A549 (cell line): ENCODE data around the gene FBF1.

Experiments used
- CEBPB ChIP-seq, 2 experiments: fragments of >200 bp in 1 of 2; sonication (Bioruptor Twin) in 1 of 2; formaldehyde crosslinking in 1 of 2; IDR thresholded peaks; 2 replicates each; pipeline ENCODE4 v1.6.1; 2012 to 2016
- PHF8 ChIP-seq: fragments of 200-600 bp; sonication (generic); IDR thresholded peaks from 2 replicates; pipeline ENCODE4 v1.6.1; 2016; ENCODE audit warnings: low read depth, mild to moderate bottlenecking, antibody characterized with exemption, moderate library complexity, borderline replicate concordance
- POLR2A ChIP-seq: IDR thresholded peaks from 2 replicates; pipeline ENCODE4 v1.6.1; 2012; ENCODE audit warnings: mild to moderate bottlenecking, low read length
- RAD21 ChIP-seq, 2 experiments: fragments of >200 bp in 1 of 2; sonication (Bioruptor Twin) in 1 of 2; formaldehyde crosslinking in 1 of 2; IDR thresholded peaks in 1 of 2; conservative IDR thresholded peaks in 1 of 2; 2 replicates in 1 of 2; 3 replicates in 1 of 2; pipeline ENCODE4 v1.6.1; 2012 to 2018; ENCODE audit warnings: inconsistent platforms in 1 of 2
- RARB ChIP-seq: fragments of 250-450 bp; sonication (Bioruptor Pico); IDR thresholded peaks from 2 replicates; pipeline ENCODE4 v1.8.0; 2021; ENCODE audit warnings: mild to moderate bottlenecking, moderate library complexity
- RCOR1 ChIP-seq: fragments of 150-350 bp; IDR thresholded peaks from 2 replicates; pipeline ENCODE4 v1.6.1; 2014; ENCODE audit warnings: antibody characterized with exemption, low read length, low read depth
- RNF2 ChIP-seq: fragments of 200-600 bp; sonication (generic); IDR thresholded peaks from 2 replicates; pipeline ENCODE4 v1.6.1; 2016; ENCODE audit warnings: low read depth, mild to moderate bottlenecking, antibody characterized with exemption, moderate library complexity, borderline replicate concordance
- TF ChIP-seq, protein P1 (sequence below): fragments of >200 bp; sonication (Bioruptor Twin); formaldehyde crosslinking; IDR thresholded peaks from 3 replicates; pipeline ENCODE4 v1.5.1; 2016

DNA sequence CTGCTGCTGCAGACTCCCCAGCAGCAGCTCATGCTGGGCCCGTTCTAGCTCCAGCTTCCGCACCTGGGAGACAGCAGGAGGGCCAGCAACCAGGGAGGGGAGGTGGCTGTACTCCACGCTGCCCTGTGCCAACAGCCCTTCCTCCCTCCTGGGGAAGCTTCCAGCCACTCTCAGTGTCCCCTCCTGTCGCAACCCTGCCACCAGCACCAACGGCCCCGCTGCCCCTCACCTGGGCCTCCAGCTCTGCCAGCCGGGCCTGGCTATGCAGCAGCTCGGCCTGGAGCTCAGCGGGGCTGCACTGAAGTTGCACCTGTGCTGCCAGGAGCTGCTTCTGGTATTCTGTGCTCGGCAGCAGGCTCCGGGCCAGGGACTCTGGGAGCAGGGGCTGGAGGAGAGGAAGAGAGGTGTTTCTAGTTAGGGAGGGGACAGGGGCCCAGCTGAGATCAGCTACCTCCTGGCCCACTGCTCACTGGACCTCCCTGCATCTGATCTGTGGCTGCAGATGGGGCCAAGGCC, 20.7 kb downstream of the FBF1 start:
- TF ChIP-seq, protein P1, sequence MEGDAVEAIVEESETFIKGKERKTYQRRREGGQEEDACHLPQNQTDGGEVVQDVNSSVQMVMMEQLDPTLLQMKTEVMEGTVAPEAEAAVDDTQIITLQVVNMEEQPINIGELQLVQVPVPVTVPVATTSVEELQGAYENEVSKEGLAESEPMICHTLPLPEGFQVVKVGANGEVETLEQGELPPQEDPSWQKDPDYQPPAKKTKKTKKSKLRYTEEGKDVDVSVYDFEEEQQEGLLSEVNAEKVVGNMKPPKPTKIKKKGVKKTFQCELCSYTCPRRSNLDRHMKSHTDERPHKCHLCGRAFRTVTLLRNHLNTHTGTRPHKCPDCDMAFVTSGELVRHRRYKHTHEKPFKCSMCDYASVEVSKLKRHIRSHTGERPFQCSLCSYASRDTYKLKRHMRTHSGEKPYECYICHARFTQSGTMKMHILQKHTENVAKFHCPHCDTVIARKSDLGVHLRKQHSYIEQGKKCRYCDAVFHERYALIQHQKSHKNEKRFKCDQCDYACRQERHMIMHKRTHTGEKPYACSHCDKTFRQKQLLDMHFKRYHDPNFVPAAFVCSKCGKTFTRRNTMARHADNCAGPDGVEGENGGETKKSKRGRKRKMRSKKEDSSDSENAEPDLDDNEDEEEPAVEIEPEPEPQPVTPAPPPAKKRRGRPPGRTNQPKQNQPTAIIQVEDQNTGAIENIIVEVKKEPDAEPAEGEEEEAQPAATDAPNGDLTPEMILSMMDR = no peak
- no peak for TF ChIP-seq POLR2A
- no peak for TF ChIP-seq CEBPB (IDR thresholded peaks at IDR 0.05)
- no peak for TF ChIP-seq RARB
- TF ChIP-seq RCOR1 = no peak
- TF ChIP-seq RAD21 (conservative IDR thresholded peaks at IDR 0.05 in 1 of 2, IDR thresholded peaks at IDR 0.05 in 1 of 2) = no peak
- no peak for TF ChIP-seq RNF2
- no peak for TF ChIP-seq PHF8
